Measurements from ENCODE around the gene BRPF1.

BRPF1 gene

DNA sequence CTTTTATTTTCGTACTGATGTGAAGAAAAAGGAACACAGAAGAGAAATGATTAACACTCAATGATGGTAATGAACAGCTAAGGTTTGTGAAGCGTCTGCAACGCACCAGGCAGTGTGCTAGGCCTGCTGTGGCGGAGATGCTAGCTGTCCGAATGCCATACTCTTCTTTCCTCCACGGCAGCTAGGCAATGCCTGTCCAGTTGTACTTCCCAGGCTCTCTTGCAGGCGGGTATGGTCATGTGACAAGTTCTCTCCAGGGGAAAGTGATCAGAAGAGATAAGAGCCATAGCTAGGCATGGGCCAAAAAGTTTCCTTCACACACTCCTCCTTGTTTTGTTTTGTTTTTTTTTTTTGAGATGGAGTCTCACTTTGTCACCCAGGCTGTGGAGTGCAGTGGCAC, 54.1 kb downstream of the BRPF1 start:
- H3K14ac ChIP-seq (ENCODE audit: low read length): no peak overlapping the region
- no peak overlapping the region for H3K27ac ChIP-seq (ENCODE audit: low read depth, low read length)
- no peak overlapping the region for H3K4ac ChIP-seq (ENCODE audit: low read depth, low read length)
- no peaks in the 10 kb centered on the region for H3K79me1 ChIP-seq (ENCODE audit: low read length)
- H2AFZ ChIP-seq (ENCODE audit: insufficient read depth, low read length, poor library complexity): no peak overlapping the region
- H2BK120ac ChIP-seq (ENCODE audit: insufficient read depth, low read length, poor library complexity): no peak overlapping the region
- H3K36me3 ChIP-seq (ENCODE audit: control insufficient read depth in 1 of 2, insufficient read depth in 2 of 2, low read length in 2 of 2): peaks cover 36 to 55% of the 10 kb centered on the region in 2 experiments
- H3K4me1 ChIP-seq (ENCODE audit: control insufficient read depth in 1 of 2, insufficient read depth in 2 of 2, low read length in 2 of 2): no peaks in the 10 kb centered on the region
- H3K9ac ChIP-seq (ENCODE audit: low read length): no peak overlapping the region
- no peak overlapping the region for H3K23ac ChIP-seq (ENCODE audit: low read length)
- DNase-seq: no peak
- no peak overlapping the region for H2BK5ac ChIP-seq (ENCODE audit: low read depth, low read length, poor library complexity)
- H3K4me3 ChIP-seq (ENCODE audit: low read depth, low read length): no peak overlapping the region
- H4K91ac ChIP-seq (ENCODE audit: low read depth, low read length): no peak overlapping the region
- no peak overlapping the region for H3K18ac ChIP-seq (ENCODE audit: low read length)
- H4K12ac ChIP-seq (ENCODE audit: low read depth, low read length): no peak overlapping the region
- H3K79me2 ChIP-seq (ENCODE audit: control insufficient read depth, insufficient read depth, low read length, poor library complexity): no peaks in the 10 kb centered on the region
- H2AK5ac ChIP-seq (ENCODE audit: low read length): no peak overlapping the region
- H2BK12ac ChIP-seq (ENCODE audit: low read length): no peak overlapping the region
- no peaks in the 10 kb centered on the region for H3K9me3 ChIP-seq (ENCODE audit: insufficient read depth, low read depth, low read length)
- H3K4me2 ChIP-seq (ENCODE audit: low read length): no peak overlapping the region
- WGBS (ENCODE audit: extremely low coverage, insufficient coverage, insufficient read length): no CpG with 5 or more reads among the region's 7 CpGs
- no peaks in the 10 kb centered on the region for H3K27me3 ChIP-seq (ENCODE audit: insufficient read depth, low read length)
- H4K8ac ChIP-seq (ENCODE audit: low read depth, low read length): no peak overlapping the region

DNA sequence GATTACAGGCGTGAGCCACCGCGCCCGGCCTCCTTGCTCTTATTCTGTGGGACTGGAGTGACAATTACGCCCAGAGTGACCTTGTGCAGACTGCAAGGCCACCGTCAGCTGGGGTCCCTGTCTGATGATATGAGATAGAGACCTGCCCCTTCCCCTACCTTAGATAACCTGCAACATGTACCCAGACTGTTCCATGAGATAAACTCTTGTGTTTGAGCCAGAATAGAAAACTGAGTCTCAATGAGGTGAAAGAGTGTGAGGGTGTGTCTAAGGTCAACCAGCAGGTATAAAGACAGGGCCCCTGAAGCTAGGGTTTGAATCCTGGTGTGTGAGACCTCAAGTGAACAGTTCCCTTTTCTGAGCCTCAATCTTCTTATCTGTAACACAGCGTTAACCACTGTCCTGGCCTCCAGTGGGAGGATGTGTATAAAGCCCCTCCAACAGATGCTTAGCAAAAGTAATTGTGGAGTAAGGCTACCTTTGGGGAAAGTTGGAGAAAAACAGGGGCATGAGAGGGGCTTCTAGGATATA, 54.7 kb downstream of the BRPF1 start:
- no peak overlapping the region for H4K8ac ChIP-seq (ENCODE audit: low read depth, low read length)
- H4K12ac ChIP-seq (ENCODE audit: low read depth, low read length): no peak overlapping the region
- H2AFZ ChIP-seq (ENCODE audit: insufficient read depth, low read length, poor library complexity): no peak overlapping the region
- H4K91ac ChIP-seq (ENCODE audit: low read depth, low read length): no peak overlapping the region
- H3K4me3 ChIP-seq (ENCODE audit: low read depth, low read length): no peak overlapping the region
- no peaks in the 10 kb centered on the region for H3K4me1 ChIP-seq (ENCODE audit: control insufficient read depth in 1 of 2, insufficient read depth in 2 of 2, low read length in 2 of 2)
- no peaks in the 10 kb centered on the region for H3K9me3 ChIP-seq (ENCODE audit: insufficient read depth, low read depth, low read length)
- no peak overlapping the region for H3K4ac ChIP-seq (ENCODE audit: low read depth, low read length)
- no peak overlapping the region for H2BK5ac ChIP-seq (ENCODE audit: low read depth, low read length, poor library complexity)
- H3K36me3 ChIP-seq (ENCODE audit: control insufficient read depth in 1 of 2, insufficient read depth in 2 of 2, low read length in 2 of 2): peaks cover 35 to 54% of the 10 kb centered on the region in 2 experiments
- H2BK12ac ChIP-seq (ENCODE audit: low read length): no peak overlapping the region
- no peak for DNase-seq
- no peak overlapping the region for H2BK120ac ChIP-seq (ENCODE audit: insufficient read depth, low read length, poor library complexity)
- no CpG with 5 or more reads among the region's 7 CpGs for WGBS (ENCODE audit: extremely low coverage, insufficient coverage, insufficient read length)
- no peaks in the 10 kb centered on the region for H3K27me3 ChIP-seq (ENCODE audit: insufficient read depth, low read length)
- no peak overlapping the region for H3K14ac ChIP-seq (ENCODE audit: low read length)
- H2AK5ac ChIP-seq (ENCODE audit: low read length): no peak overlapping the region
- no peak overlapping the region for H3K27ac ChIP-seq (ENCODE audit: low read depth, low read length)
- no peak overlapping the region for H3K18ac ChIP-seq (ENCODE audit: low read length)
- no peaks in the 10 kb centered on the region for H3K79me1 ChIP-seq (ENCODE audit: low read length)
- no peak overlapping the region for H3K23ac ChIP-seq (ENCODE audit: low read length)
- no peak overlapping the region for H3K4me2 ChIP-seq (ENCODE audit: low read length)
- no peaks in the 10 kb centered on the region for H3K79me2 ChIP-seq (ENCODE audit: control insufficient read depth, insufficient read depth, low read length, poor library complexity)
- H3K9ac ChIP-seq (ENCODE audit: low read length): no peak overlapping the region

DNA sequence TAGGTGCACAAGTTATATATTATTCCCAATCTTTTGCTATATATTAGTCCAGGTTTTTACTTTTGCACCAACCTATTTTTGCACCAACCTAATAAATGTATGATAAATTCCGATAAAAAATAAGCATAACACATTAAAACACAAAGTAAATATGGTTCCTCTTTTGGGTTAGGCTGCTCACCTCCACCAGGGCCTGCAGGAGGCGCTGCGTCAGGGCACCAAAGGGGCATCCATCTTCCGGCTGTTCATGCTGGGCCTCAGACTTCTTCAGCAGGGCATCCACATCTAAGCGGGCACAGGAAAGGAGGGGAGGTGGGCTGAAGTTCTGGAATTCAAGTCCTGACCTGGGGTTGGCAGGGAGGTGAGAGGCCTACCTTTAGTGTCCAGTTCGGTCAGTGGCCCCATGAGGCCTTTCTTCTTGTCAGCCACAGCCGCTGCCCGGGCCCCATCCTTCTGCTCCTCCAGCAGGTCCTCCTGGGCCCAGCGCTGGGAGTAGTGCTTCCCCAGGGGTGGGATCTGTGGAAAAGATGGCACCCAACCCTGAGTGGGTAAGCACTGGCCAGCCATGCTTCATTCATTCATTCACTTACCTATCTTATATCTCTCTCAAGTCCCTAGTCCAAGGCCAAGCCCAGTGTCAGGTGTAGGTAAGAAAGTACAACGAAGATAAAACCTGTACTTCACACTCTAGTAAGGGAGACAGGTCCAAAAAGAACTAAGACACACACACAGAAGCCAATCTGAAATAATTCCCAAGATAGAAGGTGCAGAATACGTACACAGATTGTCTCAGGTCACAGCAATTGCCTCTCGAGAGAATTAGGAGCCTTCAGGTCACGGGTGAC, 55.5 kb downstream of the BRPF1 start:
- WGBS (ENCODE audit: extremely low coverage, insufficient coverage, insufficient read length): no CpG with 5 or more reads among the region's 13 CpGs

DNA sequence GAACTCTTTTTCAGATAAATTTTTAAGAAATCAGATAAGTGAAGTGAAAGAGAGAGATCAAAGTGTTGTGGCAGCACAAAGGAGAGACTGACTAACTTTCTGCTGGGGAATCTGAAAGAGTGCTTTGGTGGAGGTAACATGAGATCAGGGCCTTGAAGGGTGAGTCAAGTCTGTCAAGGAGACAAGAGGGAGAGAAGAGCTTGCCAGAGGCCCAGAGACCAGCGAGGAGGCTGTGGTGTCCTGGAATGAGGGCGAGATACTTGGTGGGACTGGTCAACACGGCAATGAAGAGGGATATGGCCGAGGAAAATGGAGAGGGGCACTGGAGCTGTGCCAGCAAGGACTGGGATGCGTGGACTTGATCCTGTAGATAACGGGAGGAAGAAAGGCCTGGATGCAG, 56.2 kb downstream of the BRPF1 start:
- H4K12ac ChIP-seq (ENCODE audit: low read depth, low read length): no peak overlapping the region
- H3K18ac ChIP-seq (ENCODE audit: low read length): no peak overlapping the region
- H3K79me2 ChIP-seq (ENCODE audit: control insufficient read depth, insufficient read depth, low read length, poor library complexity): peaks cover 1% of the 10 kb centered on the region
- H3K79me1 ChIP-seq (ENCODE audit: low read length): peaks cover 6% of the 10 kb centered on the region
- H3K27me3 ChIP-seq (ENCODE audit: insufficient read depth, low read length): no peaks in the 10 kb centered on the region
- H2BK12ac ChIP-seq (ENCODE audit: low read length): no peak overlapping the region
- no peak overlapping the region for H3K4ac ChIP-seq (ENCODE audit: low read depth, low read length)
- H3K9me3 ChIP-seq (ENCODE audit: insufficient read depth, low read depth, low read length): no peaks in the 10 kb centered on the region
- H2BK5ac ChIP-seq (ENCODE audit: low read depth, low read length, poor library complexity): no peak overlapping the region
- H3K27ac ChIP-seq (ENCODE audit: low read depth, low read length): no peak overlapping the region
- no peak overlapping the region for H2AFZ ChIP-seq (ENCODE audit: insufficient read depth, low read length, poor library complexity)
- DNase-seq: no peak
- H3K4me3 ChIP-seq (ENCODE audit: low read depth, low read length): no peak overlapping the region
- H4K91ac ChIP-seq (ENCODE audit: low read depth, low read length): no peak overlapping the region
- H3K36me3 ChIP-seq (ENCODE audit: control insufficient read depth in 1 of 2, insufficient read depth in 2 of 2, low read length in 2 of 2): peaks cover 30 to 42% of the 10 kb centered on the region in 2 experiments
- H3K9ac ChIP-seq (ENCODE audit: low read length): no peak overlapping the region
- no peak overlapping the region for H3K14ac ChIP-seq (ENCODE audit: low read length)
- H3K4me2 ChIP-seq (ENCODE audit: low read length): no peak overlapping the region
- H3K4me1 ChIP-seq (ENCODE audit: control insufficient read depth in 1 of 2, insufficient read depth in 2 of 2, low read length in 2 of 2): peaks cover 3% of the 10 kb centered on the region in 2 experiments
- no peak overlapping the region for H2AK5ac ChIP-seq (ENCODE audit: low read length)
- no peak overlapping the region for H4K8ac ChIP-seq (ENCODE audit: low read depth, low read length)
- no peak overlapping the region for H3K23ac ChIP-seq (ENCODE audit: low read length)
- no peak overlapping the region for H2BK120ac ChIP-seq (ENCODE audit: insufficient read depth, low read length, poor library complexity)
- no CpG with 5 or more reads among the region's 6 CpGs for WGBS (ENCODE audit: extremely low coverage, insufficient coverage, insufficient read length)

More for the DNA sequence above, 55.5 kb downstream of the BRPF1 start:
- H4K91ac ChIP-seq (ENCODE audit: low read depth, low read length): no peak overlapping the region
- no peak overlapping the region for H4K12ac ChIP-seq (ENCODE audit: low read depth, low read length)
- no peak overlapping the region for H3K9ac ChIP-seq (ENCODE audit: low read length)
- no peaks in the 10 kb centered on the region for H3K9me3 ChIP-seq (ENCODE audit: insufficient read depth, low read depth, low read length)
- H2AK5ac ChIP-seq (ENCODE audit: low read length): no peak overlapping the region
- H4K8ac ChIP-seq (ENCODE audit: low read depth, low read length): no peak overlapping the region
- no peak overlapping the region for H3K4ac ChIP-seq (ENCODE audit: low read depth, low read length)
- no peak overlapping the region for H2BK12ac ChIP-seq (ENCODE audit: low read length)
- H3K79me2 ChIP-seq (ENCODE audit: control insufficient read depth, insufficient read depth, low read length, poor library complexity): no peaks in the 10 kb centered on the region
- H3K27ac ChIP-seq (ENCODE audit: low read depth, low read length): no peak overlapping the region
- no peak overlapping the region for H3K4me3 ChIP-seq (ENCODE audit: low read depth, low read length)
- H2BK120ac ChIP-seq (ENCODE audit: insufficient read depth, low read length, poor library complexity): no peak overlapping the region
- H3K14ac ChIP-seq (ENCODE audit: low read length): no peak overlapping the region
- H3K4me1 ChIP-seq (ENCODE audit: control insufficient read depth in 1 of 2, insufficient read depth in 2 of 2, low read length in 2 of 2): peaks cover 3% of the 10 kb centered on the region in 2 experiments
- H3K36me3 ChIP-seq (ENCODE audit: control insufficient read depth in 1 of 2, insufficient read depth in 2 of 2, low read length in 2 of 2): peaks cover 30 to 48% of the 10 kb centered on the region in 2 experiments
- DNase-seq: no peak
- H3K23ac ChIP-seq (ENCODE audit: low read length): no peak overlapping the region
- H3K4me2 ChIP-seq (ENCODE audit: low read length): no peak overlapping the region
- peaks cover under 1% of the 10 kb centered on the region for H3K79me1 ChIP-seq (ENCODE audit: low read length)
- no peak overlapping the region for H3K18ac ChIP-seq (ENCODE audit: low read length)
- H3K27me3 ChIP-seq (ENCODE audit: insufficient read depth, low read length): no peaks in the 10 kb centered on the region
- H2BK5ac ChIP-seq (ENCODE audit: low read depth, low read length, poor library complexity): no peak overlapping the region
- no peak overlapping the region for H2AFZ ChIP-seq (ENCODE audit: insufficient read depth, low read length, poor library complexity)

All from trophoblast cell (in vitro differentiated cells and primary cell).